ENCODE results near the gene MED27. TPM values are rescaled to one million over a fixed set of nuclear protein-coding genes. Genes with fewer than 3 reads are reported as not detected.

MED27 gene
- total and polyA plus RNA-seq, 2 of the 8 experiments (the other 6 are each of a cell fraction or from before 2014, with no cell fraction given), result 29.9 to 56.5 TPM

DNA sequence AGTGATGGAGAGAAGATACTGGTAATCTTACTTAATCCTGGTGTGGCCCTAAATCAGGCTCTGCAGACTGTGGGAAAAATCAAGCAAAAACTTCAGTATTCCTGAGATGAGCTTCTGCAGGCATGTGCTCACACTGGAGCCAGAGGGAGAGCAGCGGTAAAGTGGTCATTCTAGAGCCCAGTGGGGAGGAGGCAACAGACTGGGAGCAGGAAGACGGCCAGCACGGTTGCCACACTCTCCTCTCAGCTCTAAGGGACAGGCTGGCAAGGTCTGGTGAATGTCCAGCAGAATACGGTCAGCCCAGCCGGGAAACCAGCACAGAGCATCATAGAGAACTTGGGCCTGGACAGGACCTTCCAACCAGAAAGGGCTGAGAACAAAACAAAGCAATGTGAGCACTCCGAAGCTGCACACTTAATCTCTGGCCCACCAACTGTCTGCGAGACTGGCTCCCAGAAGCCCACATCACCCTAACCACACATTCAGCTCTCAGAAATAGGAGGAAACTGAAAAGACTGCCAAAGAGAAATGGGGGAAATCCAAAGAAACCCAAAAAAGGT lies 30.3 kb downstream of the MED27 start:
- no peak overlapping the region for H2BK120ac ChIP-seq (replicated peaks; ENCODE audit: low read depth, low read length)
- H3K36me3 ChIP-seq (ENCODE audit: control insufficient read depth in 2 of 4, insufficient read depth in 4 of 4, low read length in 3 of 4), result no peaks in the 10 kb centered on the region
- H2BK5ac ChIP-seq (ENCODE audit: low read depth, low read length), result no peak overlapping the region
- no peak overlapping the region for H4K5ac ChIP-seq (ENCODE audit: insufficient read length, low read depth, low read length)
- H2BK12ac ChIP-seq (ENCODE audit: low read depth, low read length), result no peak overlapping the region
- TF ChIP-seq TAF1 (IDR thresholded peaks at IDR 0.05; ENCODE audit: low read depth, low read length), result no peak
- TF ChIP-seq BACH1 (IDR thresholded peaks at IDR 0.05; ENCODE audit: low read length), result no peak
- no peak for TF ChIP-seq ATF3 (IDR thresholded peaks at IDR 0.05; ENCODE audit: insufficient read depth, low read depth, low read length)
- no peak for TF ChIP-seq GTF2F1 (IDR thresholded peaks at IDR 0.05; ENCODE audit: borderline replicate concordance, low read depth, low read length)
- TF ChIP-seq CBX5 (IDR thresholded peaks at IDR 0.05; ENCODE audit: low read depth, low read length), result no peak
- POLR2A ChIA-PET (ENCODE audit: partially characterized antibody), result no interaction called here
- H3K23me2 ChIP-seq (ENCODE audit: low read depth, low read length), result no peaks in the 10 kb centered on the region; the same call in 1 of the 2 replicates
- H3K79me2 ChIP-seq (ENCODE audit: control insufficient read depth in 1 of 2, insufficient read depth in 2 of 2, low read length in 2 of 2), result peaks cover 0 to 32% of the 10 kb centered on the region in 2 experiments; a peak in 2 of 4 replicates
- CTCF ChIA-PET (ENCODE audit: partially characterized antibody), result interaction anchor here (0.7 to 0.8 kb wide), 2 partner anchors 22 to 151 kb away, joined by 3 read pairs; no protein-coding TSS in a partner anchor
- H3K4me1 ChIP-seq (replicated peaks in 1 of 4; ENCODE audit: control insufficient read depth in 3 of 4, insufficient read depth in 4 of 4, low read length in 3 of 4), result peaks cover 0 to 6% (median 3%) of the 10 kb centered on the region in 4 experiments; a peak in 3 of 7 replicates
- H4K91ac ChIP-seq (replicated peaks; ENCODE audit: insufficient read length, low read length), result no peak overlapping the region
- peaks cover 2 to 7% of the 10 kb centered on the region in 2 experiments for H4K20me1 ChIP-seq (replicated peaks in 1 of 2; ENCODE audit: control insufficient read depth in 1 of 2, insufficient read depth in 2 of 2, low read length in 2 of 2)
- H3K27me3 ChIP-seq (replicated peaks in 1 of 4; ENCODE audit: control insufficient read depth in 3 of 4, extremely low read depth in 1 of 4, insufficient read depth in 3 of 4, low read length in 3 of 4), result no peaks in the 10 kb centered on the region
- H2AFZ ChIP-seq (ENCODE audit: low read length), result no peak overlapping the region
- no peak overlapping the region for H3K14ac ChIP-seq (ENCODE audit: insufficient read length)
- H2AK5ac ChIP-seq (ENCODE audit: low read depth, low read length), result no peak overlapping the region
- H3K18ac ChIP-seq (ENCODE audit: extremely low read depth, low read length), result no peak overlapping the region
- H3K4me3 ChIP-seq (ENCODE audit: extremely low read depth in 1 of 4, insufficient read depth in 2 of 4, low read depth in 3 of 4, low read length in 4 of 4), result no peak overlapping the region
- no peak for DNase-seq (ENCODE audit: low read depth in 1 of 2, low spot score in 2 of 2)
- no peak overlapping the region for H3K27ac ChIP-seq (ENCODE audit: low read depth, low read length)
- no peak overlapping the region for H3K23ac ChIP-seq (ENCODE audit: insufficient read length)
- H2BK20ac ChIP-seq (ENCODE audit: low read length), result no peak overlapping the region
- no peak overlapping the region for H3K4me2 ChIP-seq (ENCODE audit: insufficient read depth in 1 of 2, low read depth in 2 of 2, low read length in 2 of 2)
- H3K79me1 ChIP-seq (ENCODE audit: low read depth, low read length), result peaks cover 8% of the 10 kb centered on the region; the same call in 1 of the 2 replicates
- H4K8ac ChIP-seq (ENCODE audit: extremely low read depth, insufficient read depth, low read length), result no peak overlapping the region
- H3K4ac ChIP-seq (replicated peaks; ENCODE audit: insufficient read length, low read depth, low read length), result no peak overlapping the region
- FAIRE-seq, result no peak
- 89% methylated on average over 7 of the region's 7 CpGs; no CpG with 5 or more reads in 1 of the 2 experiments for WGBS, 2 experiments (ENCODE audit: extremely low coverage in 1 of 2, insufficient coverage in 1 of 2, insufficient read length in 1 of 2, insufficient replicate concordance in 2 of 2, low coverage in 1 of 2, low lambda C conversion rate in 2 of 2, missing lambda C conversion rate in 1 of 2)
- no peak overlapping the region for H2BK15ac ChIP-seq (ENCODE audit: low read length)
- no peak overlapping the region for H3K9ac ChIP-seq (replicated peaks in 1 of 4; ENCODE audit: extremely low read depth in 1 of 4, low read depth in 3 of 4, low read length in 3 of 4)
- H3K9me3 ChIP-seq (ENCODE audit: insufficient read depth in 2 of 2, low read depth in 1 of 2, low read length in 1 of 2), result no peaks in the 10 kb centered on the region
- no peak overlapping the region for H3K56ac ChIP-seq (replicated peaks; ENCODE audit: insufficient read length, low read depth, low read length)
